MCF 10A (cell line): Measurements from ENCODE around the gene ATP1B3. TPM values are rescaled to one million over a fixed set of nuclear protein-coding genes. Genes with fewer than 3 reads are reported as not detected.

ENCODE experiments used
- BruUV-seq: library from RNA; stranded (reverse); fragments of 400-500 nt; replicated peaks from 2 replicates; lab custom pipeline; 2021; lab: Mats Ljungman, UMichigan
- CTCF ChIA-PET: fragments of 300-600 bp; sonication (Branson Sonifier 250); formaldehyde crosslinking; extraction: SDS; loops from one replicate; lab custom pipeline; 2021; ENCODE audit warnings: antibody characterized with exemption, inconsistent platforms; lab: Yijun Ruan, JAX
- POLR2A ChIA-PET: fragments of 300-600, 350-650 bp; sonication (Branson Sonifier 250); formaldehyde crosslinking; extraction: SDS; loops from one replicate; lab custom pipeline; 2020; ENCODE audit warnings: antibody characterized with exemption, inconsistent platforms; lab: Yijun Ruan, JAX
- DNase-seq: peaks from one replicate; pipeline ENCODE4 v3.0.0-alpha.2; 2018; ENCODE audit not compliant: unreplicated experiment
- H3K27ac Mint-ChIP-seq: one replicate; pipeline ENCODE4 v1.8.0; 2022; ENCODE audit warnings: mild to moderate bottlenecking, low read depth, mixed read lengths; ENCODE audit not compliant: unreplicated experiment
- H3K27me3 Mint-ChIP-seq: one replicate; pipeline ENCODE4 v1.8.0; 2022; ENCODE audit warnings: mixed read lengths; ENCODE audit not compliant: insufficient read depth, unreplicated experiment
- H3K36me3 Mint-ChIP-seq: one replicate; pipeline ENCODE4 v1.8.0; 2022; ENCODE audit warnings: mild to moderate bottlenecking, moderate library complexity, mixed read lengths; ENCODE audit not compliant: insufficient read depth, unreplicated experiment
- H3K4me1 Mint-ChIP-seq: one replicate; pipeline ENCODE4 v1.8.0; 2022; ENCODE audit warnings: mixed read lengths; ENCODE audit not compliant: insufficient read depth, unreplicated experiment
- H3K4me3 Mint-ChIP-seq: one replicate; pipeline ENCODE4 v1.8.0; 2022; ENCODE audit warnings: mild to moderate bottlenecking, moderate library complexity, mixed read lengths; ENCODE audit not compliant: unreplicated experiment
- H3K9me3 Mint-ChIP-seq: one replicate; pipeline ENCODE4 v1.8.0; 2022; ENCODE audit warnings: mixed read lengths; ENCODE audit not compliant: unreplicated experiment
- intact Hi-C: fragments of 100-400 bp; cut with micrococcal nuclease; formaldehyde crosslinking; loops from 2 replicates; pipeline ENCODE4 v1.14.1; 2022
- total RNA-seq: library from RNA; stranded (reverse); gene quantifications from 2 replicates; pipeline ENCODE4 v1.2.3, GENCODE V29; 2022
- TF ChIP-seq, protein P1 (sequence below): fragments of 200-600 bp; IDR thresholded peaks from one replicate; pipeline ENCODE4 v1.8.0; 2022; ENCODE audit warnings: antibody characterized with exemption, mild to moderate bottlenecking; ENCODE audit not compliant: unreplicated experiment

ATP1B3 gene
- total RNA-seq, 1 experiment from 2014 or later = 99.9 TPM

DNA sequence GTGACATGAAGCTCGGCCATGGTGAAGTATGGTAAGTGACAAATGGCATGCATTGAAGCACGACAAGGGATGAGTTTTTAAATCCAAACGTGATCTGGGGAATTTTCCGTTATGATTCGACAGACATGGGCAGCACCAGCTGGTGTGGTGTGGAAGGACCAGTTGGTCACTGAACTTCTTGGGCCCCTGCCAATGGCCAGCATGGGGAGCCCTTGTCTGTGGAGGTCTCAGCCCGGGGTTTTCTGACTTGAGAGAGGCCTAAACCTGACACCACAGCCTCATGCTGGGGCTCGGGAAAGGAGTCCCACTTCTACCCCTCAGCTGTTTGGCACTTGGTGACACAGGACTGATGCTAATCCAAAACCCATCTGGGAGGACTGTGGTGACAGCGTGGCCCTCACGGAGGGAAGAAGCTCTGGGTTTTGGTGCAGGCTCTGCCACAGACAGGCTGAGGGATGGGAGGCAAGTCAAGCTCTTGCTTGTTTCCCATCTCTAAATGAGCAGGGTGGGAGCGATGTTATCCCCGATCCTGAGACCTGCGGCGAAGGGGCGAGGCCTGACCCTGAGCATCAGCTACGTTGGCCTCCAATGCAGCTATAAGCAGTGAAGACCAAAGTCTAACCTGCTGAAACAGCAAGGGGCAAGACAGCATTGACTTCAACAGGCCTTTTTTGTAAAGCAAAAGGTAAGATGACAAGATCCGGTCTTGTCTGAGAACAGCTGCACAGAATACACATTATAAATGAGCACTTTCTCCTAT is 69.5 kb downstream of the ATP1B3 start:
- Mint-ChIP-seq H3K27ac (no peak overlapping the region), H3K4me3 (no peak overlapping the region), H3K27me3 (no peaks in the 10 kb centered on the region), H3K36me3 (peaks cover 8% of the 10 kb centered on the region), H3K4me1 (peaks cover 7% of the 10 kb centered on the region), H3K9me3 (no peaks in the 10 kb centered on the region)
- CTCF ChIA-PET = interaction anchor here (0.6 to 1.2 kb wide), 2 partner anchors 386 to 751 kb away, joined by 3 to 4 read pairs; no protein-coding TSS in a partner anchor
- DNase-seq = no peak
- intact Hi-C loops = no loop called here
- no TSS peak for BruUV-seq
- POLR2A ChIA-PET = interaction anchor here (0.6 to 4.0 kb wide), 4 partner anchors 8 to 52 kb away, joined by 3 to 17 read pairs (median 4); no protein-coding TSS in a partner anchor
- TF ChIP-seq, protein P1, sequence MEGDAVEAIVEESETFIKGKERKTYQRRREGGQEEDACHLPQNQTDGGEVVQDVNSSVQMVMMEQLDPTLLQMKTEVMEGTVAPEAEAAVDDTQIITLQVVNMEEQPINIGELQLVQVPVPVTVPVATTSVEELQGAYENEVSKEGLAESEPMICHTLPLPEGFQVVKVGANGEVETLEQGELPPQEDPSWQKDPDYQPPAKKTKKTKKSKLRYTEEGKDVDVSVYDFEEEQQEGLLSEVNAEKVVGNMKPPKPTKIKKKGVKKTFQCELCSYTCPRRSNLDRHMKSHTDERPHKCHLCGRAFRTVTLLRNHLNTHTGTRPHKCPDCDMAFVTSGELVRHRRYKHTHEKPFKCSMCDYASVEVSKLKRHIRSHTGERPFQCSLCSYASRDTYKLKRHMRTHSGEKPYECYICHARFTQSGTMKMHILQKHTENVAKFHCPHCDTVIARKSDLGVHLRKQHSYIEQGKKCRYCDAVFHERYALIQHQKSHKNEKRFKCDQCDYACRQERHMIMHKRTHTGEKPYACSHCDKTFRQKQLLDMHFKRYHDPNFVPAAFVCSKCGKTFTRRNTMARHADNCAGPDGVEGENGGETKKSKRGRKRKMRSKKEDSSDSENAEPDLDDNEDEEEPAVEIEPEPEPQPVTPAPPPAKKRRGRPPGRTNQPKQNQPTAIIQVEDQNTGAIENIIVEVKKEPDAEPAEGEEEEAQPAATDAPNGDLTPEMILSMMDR = no peak

DNA sequence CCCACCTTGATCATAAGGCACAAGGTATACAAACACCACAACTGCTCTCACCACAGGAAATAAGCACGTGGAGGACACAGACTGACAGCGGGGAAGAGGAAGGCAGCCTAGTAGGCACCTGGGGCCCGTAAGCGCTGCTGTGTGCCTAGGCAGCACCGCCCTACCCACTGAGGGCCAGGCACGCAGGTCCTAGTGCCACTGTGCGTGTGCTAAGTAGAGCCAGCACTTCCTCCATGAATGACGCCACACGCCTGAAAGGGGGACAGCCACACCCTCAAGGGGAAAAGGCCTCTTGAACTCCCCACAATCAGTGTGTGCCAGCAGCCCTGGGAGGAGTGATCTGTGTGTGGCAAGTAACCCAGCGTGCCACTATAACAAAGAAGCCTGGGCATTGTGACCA is 73.0 kb downstream of the ATP1B3 start:
- BruUV-seq = no TSS peak
- Mint-ChIP-seq H3K27me3 (no peaks in the 10 kb centered on the region), H3K4me3 (no peak overlapping the region), H3K27ac (no peak overlapping the region), H3K36me3 (peaks cover 18% of the 10 kb centered on the region), H3K9me3 (no peaks in the 10 kb centered on the region), H3K4me1 (no peaks in the 10 kb centered on the region)
- intact Hi-C loops = no loop called here
- TF ChIP-seq, protein P1 = no peak
- no peak for DNase-seq
- ChIA-PET POLR2A (no interaction called here), CTCF (interaction anchor here (0.5 to 0.6 kb wide), 2 partner anchors 273 to 863 kb away, joined by 3 to 4 read pairs; no protein-coding TSS in a partner anchor)

DNA sequence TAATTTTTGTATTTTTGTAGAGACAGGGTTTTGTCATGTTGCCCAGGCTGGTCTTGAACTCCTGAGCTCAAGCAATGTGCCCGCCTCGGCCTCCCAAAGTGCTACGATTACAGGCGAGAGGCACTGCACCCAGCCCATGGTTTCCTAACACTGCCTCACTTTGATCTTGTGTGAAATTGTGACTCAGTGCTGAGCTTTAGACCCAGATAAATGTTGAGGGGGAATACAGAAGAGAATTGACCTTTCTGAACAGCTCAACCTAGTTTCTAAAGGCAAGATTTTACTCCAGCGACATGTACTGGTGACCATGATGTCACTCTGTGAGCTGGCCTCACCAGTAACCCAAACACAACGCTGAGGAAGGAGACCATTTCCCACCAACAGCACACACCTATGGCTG is 73.5 kb downstream of the ATP1B3 start:
- DNase-seq = no peak
- ChIA-PET CTCF (interaction anchor here (0.5 to 0.7 kb wide), 2 partner anchors 111 to 864 kb away, joined by 3 to 4 read pairs; no protein-coding TSS in a partner anchor), POLR2A (no interaction called here)
- no peaks in the 10 kb centered on the region for H3K27me3 Mint-ChIP-seq
- no peak overlapping the region for H3K27ac Mint-ChIP-seq
- intact Hi-C loops = no loop called here
- H3K4me1 Mint-ChIP-seq = no peaks in the 10 kb centered on the region
- TF ChIP-seq, protein P1 = no peak
- BruUV-seq = no TSS peak
- peaks cover 21% of the 10 kb centered on the region for H3K36me3 Mint-ChIP-seq
- no peaks in the 10 kb centered on the region for H3K9me3 Mint-ChIP-seq
- no peak overlapping the region for H3K4me3 Mint-ChIP-seq
